Measurements from ENCODE around the gene NELFCD.

GRCh38 chr20:58984691-58985090 lies 3.6 kb downstream of the NELFCD start:
- TF ChIP-seq POLR2A (IDR thresholded peaks at IDR 0.05): no peak
- no peak for TF ChIP-seq CTCF (IDR thresholded peaks at IDR 0.05)
